DOHH2 (cell line): Measurements from ENCODE around the gene MFAP4.

Source experiments
- H3F3A ChIP-seq: fragments of 200-600 bp; sonication (generic), shearing (Covaris generic); 2 replicates; pipeline ENCODE4 v1.6.0; 2016; ENCODE audit warnings: antibody characterized with exemption, mild to moderate bottlenecking; ENCODE audit not compliant: control insufficient read depth, insufficient read depth
- H3K27ac ChIP-seq: fragments of 200-600 bp; sonication (generic); 2 replicates; pipeline ENCODE4 v1.5.1; 2014; ENCODE audit warnings: low read depth, mild to moderate bottlenecking, low read length, moderate library complexity
- H3K27me3 ChIP-seq: fragments of 200-600 bp; sonication (generic); 2 replicates; pipeline ENCODE4 v1.6.1; 2014; ENCODE audit warnings: mild to moderate bottlenecking, low read length, mixed read lengths; ENCODE audit not compliant: control insufficient read depth
- H3K36me3 ChIP-seq: fragments of 200-600 bp; sonication (generic); 2 replicates; pipeline ENCODE4 v1.6.1; 2014; ENCODE audit warnings: mild to moderate bottlenecking, low read length, moderate library complexity, mixed read lengths; ENCODE audit not compliant: control insufficient read depth
- H3K4me1 ChIP-seq: fragments of 200-600 bp; sonication (generic); 2 replicates; pipeline ENCODE4 v1.6.1; 2014; ENCODE audit warnings: mild to moderate bottlenecking, low read length, mixed read lengths; ENCODE audit not compliant: control insufficient read depth
- H3K4me2 ChIP-seq: fragments of 200-600 bp; sonication (generic); 2 replicates; pipeline ENCODE4 v1.6.0; 2014; ENCODE audit warnings: mild to moderate bottlenecking, low read length, moderate library complexity
- H3K4me3 ChIP-seq: fragments of 200-600 bp; sonication (generic); 2 replicates; pipeline ENCODE4 v1.5.1; 2014; ENCODE audit warnings: mild to moderate bottlenecking, low read length, mixed read lengths
- H3K79me2 ChIP-seq: fragments of 200-600 bp; sonication (generic); 2 replicates; pipeline ENCODE4 v1.6.1; 2014; ENCODE audit warnings: mild to moderate bottlenecking, low read length, mixed read lengths; ENCODE audit not compliant: control insufficient read depth
- H3K9me2 ChIP-seq: fragments of 200-600 bp; sonication (generic); replicated peaks from 2 replicates; pipeline ENCODE4 v1.6.1; 2014; ENCODE audit warnings: mild to moderate bottlenecking, low read length, mixed read lengths; ENCODE audit not compliant: control insufficient read depth
- H3K9me3 ChIP-seq: fragments of 200-600 bp; sonication (generic); 2 replicates; pipeline ENCODE4 v1.6.1; 2014; ENCODE audit warnings: antibody characterized with exemption, low read length, mixed read lengths; ENCODE audit not compliant: control insufficient read depth, insufficient read depth
- H4K20me1 ChIP-seq: fragments of 200-600 bp; sonication (generic); 2 replicates; pipeline ENCODE4 v1.6.0; 2014; ENCODE audit warnings: low read depth, mild to moderate bottlenecking, antibody characterized with exemption, low read length, moderate library complexity; ENCODE audit not compliant: control insufficient read depth, insufficient read depth
- CTCF ChIP-seq: fragments of 200-600 bp; sonication (generic); IDR thresholded peaks from one replicate; pipeline ENCODE4 v1.5.1; 2014; ENCODE audit warnings: antibody characterized with exemption, mild to moderate bottlenecking, low read depth, low read length; ENCODE audit not compliant: poor library complexity, severe bottlenecking
- EZH2phosphoT487 ChIP-seq: fragments of 200-600 bp; sonication (generic); IDR thresholded peaks from 2 replicates; pipeline ENCODE4 v1.6.1; 2017; ENCODE audit warnings: borderline replicate concordance, mild to moderate bottlenecking, antibody characterized with exemption, low read length, moderate library complexity, mixed read lengths

MFAP4 gene

GRCh38 chr17:19387921-19388521, 1.0 kb upstream of the MFAP4 start:
- H3K4me2 ChIP-seq, result no peak overlapping the region
- no peak for TF ChIP-seq CTCF
- H3F3A ChIP-seq, result no peaks in the 10 kb centered on the region
- peaks cover 25% of the 10 kb centered on the region for H3K27me3 ChIP-seq
- no peak overlapping the region for H3K4me3 ChIP-seq
- no peak overlapping the region for H3K27ac ChIP-seq
- H3K4me1 ChIP-seq, result 0 out of 2 replicates have a peak, but pooled peaks cover 3% of the 10 kb centered on the region
- H3K9me2 ChIP-seq, result no peaks in the 10 kb centered on the region
- H4K20me1 ChIP-seq, result no peaks in the 10 kb centered on the region
- peaks cover under 1% of the 10 kb centered on the region; the same call in 1 of the 2 replicates for H3K36me3 ChIP-seq
- no peaks in the 10 kb centered on the region for H3K9me3 ChIP-seq
- H3K79me2 ChIP-seq, result no peaks in the 10 kb centered on the region

GRCh38 chr17:19386051-19386929, 700 bp downstream of the MFAP4 start:
- Histone ChIP-seq H3K27me3 (peaks cover 21% of the 10 kb centered on the region), H3K27ac (no peak overlapping the region), H3K4me2 (no peak overlapping the region), H3K9me2 (no peaks in the 10 kb centered on the region), H3K4me1 (0 out of 2 replicates have a peak, but pooled peaks cover 3% of the 10 kb centered on the region), H3K79me2 (no peaks in the 10 kb centered on the region), H3K4me3 (no peak overlapping the region), H3K9me3 (no peaks in the 10 kb centered on the region), H3K36me3 (peaks cover 11% of the 10 kb centered on the region), H3F3A (no peaks in the 10 kb centered on the region), H4K20me1 (no peaks in the 10 kb centered on the region)
- TF ChIP-seq EZH2phosphoT487 (no peak), CTCF (no peak)

GRCh38 chr17:19385521-19385983, 1.4 kb downstream of the MFAP4 start:
- Histone ChIP-seq H3K4me3 (no peak overlapping the region), H3K4me2 (no peak overlapping the region), H3K27me3 (peaks cover 15% of the 10 kb centered on the region), H3F3A (no peaks in the 10 kb centered on the region), H4K20me1 (no peaks in the 10 kb centered on the region), H3K27ac (no peak overlapping the region), H3K9me3 (no peaks in the 10 kb centered on the region), H3K36me3 (peaks cover 18% of the 10 kb centered on the region), H3K9me2 (no peaks in the 10 kb centered on the region), H3K79me2 (no peaks in the 10 kb centered on the region), H3K4me1 (0 out of 2 replicates have a peak, but pooled peaks cover 3% of the 10 kb centered on the region)
- TF ChIP-seq EZH2phosphoT487, result no peak
- no peak for TF ChIP-seq CTCF
